Epidermal melanocyte (primary cell): Measurements from ENCODE around the gene ELMOD2.

Source experiments
- DNase-seq: peaks from one replicate; pipeline ENCODE4 v3.0.0; 2011; ENCODE audit warnings: low spot score; ENCODE audit not compliant: insufficient read length

Gene ELMOD2

GRCh38 chr4:140579278-140579677 lies 55.3 kb downstream of the ELMOD2 start:
- no peak for DNase-seq

GRCh38 chr4:140581078-140581477 lies 57.1 kb downstream of the ELMOD2 start:
- no peak for DNase-seq

GRCh38 chr4:140584439-140584838 lies 60.5 kb downstream of the ELMOD2 start:
- DNase-seq = no peak

- no peak for DNase-seq
Measured at GRCh38 chr4:140595065-140595464, 71.1 kb downstream of the ELMOD2 start.

- DNase-seq = no peak
Measured at GRCh38 chr4:140600408-140600807, 76.4 kb downstream of the ELMOD2 start.

GRCh38 chr4:140602714-140603113 lies 78.7 kb downstream of the ELMOD2 start:
- DNase-seq = no peak

- DNase-seq = no peak
Measured at GRCh38 chr4:140603286-140603685, 79.3 kb downstream of the ELMOD2 start.
